ENCODE data around the gene MCF2L. TPM values are rescaled to one million over a fixed set of nuclear protein-coding genes. Genes with fewer than 3 reads are reported as not detected.

The MCF2L gene
- total RNA-seq, 1 donor from 2014 or later = not detected

DNA sequence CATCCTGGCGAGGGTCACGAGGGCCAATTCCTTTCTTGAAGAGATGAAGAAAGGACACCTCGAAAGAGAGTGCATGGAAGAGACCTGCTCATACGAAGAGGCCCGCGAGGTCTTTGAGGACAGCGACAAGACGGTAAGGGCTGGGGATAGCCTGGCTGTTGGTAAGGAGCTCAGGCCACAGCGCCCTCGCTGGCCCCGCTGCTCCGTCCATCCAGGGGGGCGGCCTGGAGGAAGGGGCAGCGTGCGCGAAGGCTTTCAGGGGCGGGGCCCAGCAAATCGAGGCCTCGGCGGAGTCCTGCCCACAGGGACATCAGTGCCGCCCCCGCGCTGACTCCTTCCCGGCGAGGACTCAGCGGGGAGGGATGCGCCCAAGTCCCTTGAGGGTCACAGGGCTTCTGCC is 160.5 kb downstream of the MCF2L start:
- DNase-seq (ENCODE audit: low spot score) = no peak
- no peak overlapping the region for H3K4me3 Mint-ChIP-seq
- H3K36me3 Mint-ChIP-seq (ENCODE audit: low read depth) = no peaks in the 10 kb centered on the region
- H3K4me1 Mint-ChIP-seq (ENCODE audit: low read depth) = no peaks in the 10 kb centered on the region
- H3K9me3 Mint-ChIP-seq = no peaks in the 10 kb centered on the region
- peaks cover 43% of the 10 kb centered on the region for H3K27me3 Mint-ChIP-seq (ENCODE audit: insufficient read depth)
- no peak overlapping the region for H3K27ac Mint-ChIP-seq
- intact Hi-C loops (cut with micrococcal nuclease) = no loop called here

DNA sequence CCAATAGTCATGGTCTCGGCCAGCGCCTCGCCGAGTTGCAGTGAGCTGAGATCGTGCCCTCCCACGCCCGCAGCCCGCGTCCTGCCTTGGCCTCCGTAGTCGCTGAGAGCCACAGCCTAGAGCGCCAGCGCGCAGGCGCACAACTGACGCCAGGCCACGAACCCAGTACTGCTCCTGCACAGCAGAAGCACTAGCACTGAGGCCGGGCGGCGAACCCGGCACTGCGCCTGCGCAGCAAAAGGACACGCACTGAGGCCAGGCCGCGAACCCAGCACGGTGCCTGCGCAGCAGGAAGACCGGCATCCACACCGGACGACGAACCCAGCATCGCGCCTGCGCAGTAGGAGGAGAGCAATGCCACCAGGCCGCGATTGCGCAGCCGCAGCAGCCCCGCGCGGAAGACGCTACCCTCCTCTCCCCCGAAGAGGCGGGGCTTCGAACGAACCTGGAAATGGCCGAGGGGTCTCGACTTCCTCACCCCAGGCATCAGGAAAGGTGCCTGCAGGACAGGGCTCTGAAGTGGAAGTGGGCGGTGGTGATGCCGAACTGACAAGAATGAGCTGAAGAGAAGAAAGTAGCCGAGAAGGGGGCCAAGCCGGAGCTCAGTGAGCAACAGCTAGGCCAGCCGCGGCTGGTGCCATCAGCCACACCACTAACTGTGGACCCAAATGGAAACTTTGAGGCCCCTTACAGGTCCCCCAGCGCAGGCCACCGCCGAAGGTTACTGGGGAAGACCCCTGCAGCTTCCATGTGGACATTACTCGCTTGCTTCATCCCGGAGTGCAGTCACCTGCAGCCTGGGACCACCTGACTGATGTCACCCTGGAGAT is 161.1 kb downstream of the MCF2L start:
- intact Hi-C loops (cut with micrococcal nuclease) = no loop called here
- no peaks in the 10 kb centered on the region for H3K4me1 Mint-ChIP-seq (ENCODE audit: low read depth)
- H3K27ac Mint-ChIP-seq = no peak overlapping the region
- DNase-seq (ENCODE audit: low spot score) = no peak
- H3K9me3 Mint-ChIP-seq = no peaks in the 10 kb centered on the region
- peaks cover 44% of the 10 kb centered on the region for H3K27me3 Mint-ChIP-seq (ENCODE audit: insufficient read depth)
- no peaks in the 10 kb centered on the region for H3K36me3 Mint-ChIP-seq (ENCODE audit: low read depth)
- H3K4me3 Mint-ChIP-seq = no peak overlapping the region

DNA sequence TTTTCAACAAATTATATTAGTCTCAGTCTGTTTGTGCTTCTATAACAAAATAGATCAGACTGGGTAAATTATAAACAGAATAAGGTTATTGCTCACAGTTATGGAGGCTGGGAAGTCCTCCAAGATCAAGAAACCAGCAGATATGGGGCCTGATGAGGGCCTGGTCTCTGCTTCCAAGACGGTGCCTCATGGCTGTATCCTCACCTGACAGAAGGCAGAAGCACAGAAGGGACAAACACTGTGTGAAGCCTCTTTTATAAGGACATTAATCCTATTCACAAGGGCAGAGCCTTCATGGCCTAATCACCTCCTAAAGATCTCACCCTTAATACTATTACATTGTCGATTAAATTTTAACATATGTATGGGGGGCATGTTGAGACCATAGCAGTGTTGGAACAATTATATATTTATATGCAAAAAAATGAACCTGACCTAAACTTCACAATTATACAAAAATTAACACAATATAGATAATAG is 166.3 kb downstream of the MCF2L start:
- no peaks in the 10 kb centered on the region for H3K36me3 Mint-ChIP-seq (ENCODE audit: low read depth)
- no peaks in the 10 kb centered on the region for H3K4me1 Mint-ChIP-seq (ENCODE audit: low read depth)
- no peak for DNase-seq (ENCODE audit: low spot score)
- H3K4me3 Mint-ChIP-seq = no peak overlapping the region
- no peaks in the 10 kb centered on the region for H3K9me3 Mint-ChIP-seq
- peaks cover 45% of the 10 kb centered on the region for H3K27me3 Mint-ChIP-seq (ENCODE audit: insufficient read depth)
- no peak overlapping the region for H3K27ac Mint-ChIP-seq
- intact Hi-C loops (cut with micrococcal nuclease) = no loop called here

DNA sequence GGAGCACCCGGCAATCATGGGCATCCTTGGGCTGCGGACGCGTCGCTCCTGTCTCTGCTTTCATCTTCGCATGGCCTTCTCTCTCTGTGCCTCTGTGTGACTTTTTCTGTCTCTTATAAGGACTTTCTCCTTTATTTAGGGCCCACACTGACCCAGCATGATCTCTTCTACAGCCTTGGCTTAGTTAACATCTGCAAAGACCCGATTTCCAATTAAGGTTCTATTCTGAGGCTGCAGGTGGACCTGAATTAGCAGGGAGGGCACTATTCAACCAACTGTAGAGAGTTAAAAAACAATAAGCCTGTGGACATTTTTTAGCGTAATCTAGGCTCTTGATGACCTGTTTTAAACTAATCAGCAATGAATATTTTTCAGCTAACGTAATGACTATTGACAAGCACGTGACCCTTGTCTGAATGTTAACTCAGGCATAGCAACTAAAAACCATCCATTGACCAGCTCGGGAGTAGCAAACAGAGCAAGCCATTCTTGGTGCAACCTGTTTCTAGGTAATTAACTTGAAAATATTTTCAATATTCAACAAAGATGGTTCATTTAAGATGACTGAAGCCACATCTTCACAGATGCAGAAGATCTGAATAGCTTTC is 168.8 kb downstream of the MCF2L start:
- no peaks in the 10 kb centered on the region for H3K36me3 Mint-ChIP-seq (ENCODE audit: low read depth)
- no peak for DNase-seq (ENCODE audit: low spot score)
- intact Hi-C loops (cut with micrococcal nuclease) = no loop called here
- H3K9me3 Mint-ChIP-seq = no peaks in the 10 kb centered on the region
- no peak overlapping the region for H3K4me3 Mint-ChIP-seq
- no peak overlapping the region for H3K27ac Mint-ChIP-seq
- H3K4me1 Mint-ChIP-seq (ENCODE audit: low read depth) = no peaks in the 10 kb centered on the region
- peaks cover 29% of the 10 kb centered on the region for H3K27me3 Mint-ChIP-seq (ENCODE audit: insufficient read depth)

DNA sequence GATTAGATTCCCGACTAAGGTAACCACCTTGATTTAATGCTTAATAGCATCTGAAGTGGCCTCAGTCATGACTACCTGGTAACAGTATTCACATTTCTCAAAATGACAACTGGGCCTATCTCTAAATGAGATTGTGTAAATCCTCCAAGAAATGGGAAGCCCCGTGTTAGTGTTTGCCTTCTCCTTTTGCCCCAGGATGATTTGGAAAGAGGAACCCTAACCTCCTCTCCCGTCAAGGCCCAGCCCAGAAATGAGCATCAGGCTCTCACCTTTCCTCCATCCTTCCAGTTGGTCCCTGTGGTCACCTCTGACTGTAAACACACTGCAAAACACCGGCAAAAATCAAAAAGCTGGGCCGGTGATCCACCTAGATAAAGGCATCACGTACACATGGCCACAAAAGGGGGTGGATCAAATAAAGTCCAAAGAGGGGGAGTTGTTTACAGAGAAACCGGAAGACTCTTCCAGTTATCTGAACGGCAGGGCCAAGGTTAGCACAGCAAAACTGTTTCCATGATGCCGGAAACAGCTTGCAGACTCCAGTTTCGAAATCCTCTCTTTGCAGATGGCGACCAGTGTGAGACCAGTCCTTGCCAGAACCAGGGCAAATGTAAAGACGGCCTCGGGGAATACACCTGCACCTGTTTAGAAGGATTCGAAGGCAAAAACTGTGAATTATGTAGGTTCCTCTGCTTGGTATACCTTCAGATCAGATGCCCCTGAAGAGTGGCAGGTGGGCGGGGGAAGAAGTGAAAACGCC is 170.0 kb downstream of the MCF2L start:
- Mint-ChIP-seq H3K9me3 (no peaks in the 10 kb centered on the region), H3K4me3 (no peak overlapping the region)
- intact Hi-C loops (cut with micrococcal nuclease) = no loop called here

DNA sequence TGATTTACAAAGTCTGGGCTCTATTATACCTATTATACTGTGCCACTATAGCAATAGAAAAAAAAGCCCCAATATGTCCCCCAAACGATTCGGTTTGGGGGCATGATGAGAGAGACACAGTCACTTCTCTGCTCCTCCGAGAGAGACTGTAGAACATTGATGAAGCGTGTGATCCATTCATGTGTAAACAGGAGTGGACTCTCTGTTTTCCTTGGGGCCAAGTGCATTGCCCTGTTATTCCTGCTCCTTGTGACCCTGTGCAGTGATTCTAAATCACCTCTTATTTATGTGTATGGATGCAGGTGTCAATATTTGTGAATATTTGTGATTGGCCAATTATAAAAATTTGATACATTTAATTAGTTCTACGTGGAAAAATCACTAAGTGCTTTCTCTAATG is 170.6 kb downstream of the MCF2L start:
- Mint-ChIP-seq H3K4me1 (ENCODE audit: low read depth) (no peaks in the 10 kb centered on the region), H3K9me3 (no peaks in the 10 kb centered on the region)
- intact Hi-C loops (cut with micrococcal nuclease) = no loop called here

More for the DNA sequence above, 170.0 kb downstream of the MCF2L start:
- no peaks in the 10 kb centered on the region for H3K4me1 Mint-ChIP-seq (ENCODE audit: low read depth)
- no peak overlapping the region for H3K27ac Mint-ChIP-seq
- no peaks in the 10 kb centered on the region for H3K36me3 Mint-ChIP-seq (ENCODE audit: low read depth)
- H3K27me3 Mint-ChIP-seq (ENCODE audit: insufficient read depth) = peaks cover 19% of the 10 kb centered on the region
- no peak for DNase-seq (ENCODE audit: low spot score)

DNA sequence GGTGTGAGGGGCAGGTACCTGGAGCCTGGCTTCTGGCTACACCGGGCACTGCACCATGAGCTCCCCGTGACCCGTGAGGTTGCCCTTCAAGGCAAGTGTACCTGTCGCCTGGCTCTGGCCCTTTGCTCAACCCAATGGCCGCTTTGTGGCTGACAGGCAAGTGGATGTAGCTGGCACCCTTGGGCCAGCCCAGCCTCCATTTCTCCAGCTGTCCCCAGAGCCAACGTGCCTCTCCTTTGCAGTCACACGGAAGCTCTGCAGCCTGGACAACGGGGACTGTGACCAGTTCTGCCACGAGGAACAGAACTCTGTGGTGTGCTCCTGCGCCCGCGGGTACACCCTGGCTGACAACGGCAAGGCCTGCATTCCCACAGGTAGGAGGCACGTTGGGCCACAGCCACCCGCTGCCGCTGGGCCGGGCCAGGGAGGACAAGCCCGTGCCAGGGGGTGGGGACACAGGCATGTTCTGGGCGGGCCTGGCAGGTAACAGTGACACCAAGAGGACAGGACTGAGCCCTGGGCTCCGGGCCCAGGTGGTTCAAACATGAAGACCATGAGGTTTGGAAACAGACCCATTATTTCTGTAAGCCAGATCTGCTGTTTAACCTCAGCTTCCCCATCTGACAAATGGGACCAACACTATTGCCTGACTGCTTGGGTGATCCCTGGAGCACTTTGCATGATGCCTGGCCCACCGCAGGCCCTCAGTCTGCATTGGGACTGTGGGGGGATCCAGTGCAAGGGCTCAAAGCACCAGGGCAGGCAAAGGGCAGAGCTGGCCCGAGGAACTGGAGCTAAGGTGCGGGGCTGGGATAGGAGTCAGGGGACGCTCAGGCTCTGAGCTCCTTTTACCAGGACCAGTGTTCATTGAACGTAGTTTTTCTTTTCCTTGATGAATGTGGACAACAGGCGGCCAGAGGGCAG is 171.9 kb downstream of the MCF2L start:
- Mint-ChIP-seq H3K27ac (no peak overlapping the region), H3K27me3 (ENCODE audit: insufficient read depth) (peaks cover 13% of the 10 kb centered on the region), H3K4me3 (no peak overlapping the region), H3K9me3 (no peaks in the 10 kb centered on the region), H3K36me3 (ENCODE audit: low read depth) (no peaks in the 10 kb centered on the region), H3K4me1 (ENCODE audit: low read depth) (no peaks in the 10 kb centered on the region)
- intact Hi-C loops (cut with micrococcal nuclease) = no loop called here
- no peak for DNase-seq (ENCODE audit: low spot score)

More for the DNA sequence above, 170.6 kb downstream of the MCF2L start:
- DNase-seq (ENCODE audit: low spot score) = no peak
- Mint-ChIP-seq H3K4me3 (no peak overlapping the region), H3K36me3 (ENCODE audit: low read depth) (no peaks in the 10 kb centered on the region), H3K27ac (no peak overlapping the region), H3K27me3 (ENCODE audit: insufficient read depth) (peaks cover 16% of the 10 kb centered on the region)

DNA sequence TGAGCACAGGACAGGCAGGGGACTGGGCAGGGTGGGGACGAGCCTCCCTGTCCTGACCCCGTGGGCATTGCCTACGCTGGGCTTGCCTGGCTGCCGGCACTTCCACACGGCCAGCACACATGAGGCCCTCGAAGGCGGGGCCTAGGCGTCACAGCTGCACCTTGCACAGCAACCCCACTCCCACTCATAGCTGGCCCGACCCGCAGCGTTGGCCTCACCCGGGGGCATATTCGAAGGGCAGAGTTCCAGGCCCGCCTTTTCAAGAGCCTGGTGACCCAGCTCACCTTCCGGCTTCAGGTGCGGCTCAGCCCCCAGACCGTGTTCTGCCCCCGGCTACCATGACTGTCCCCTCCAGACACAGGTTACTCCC is 172.6 kb downstream of the MCF2L start:
- H3K4me1 Mint-ChIP-seq (ENCODE audit: low read depth) = no peaks in the 10 kb centered on the region
- H3K4me3 Mint-ChIP-seq = no peak overlapping the region
- H3K27ac Mint-ChIP-seq = no peak overlapping the region
- no peaks in the 10 kb centered on the region for H3K9me3 Mint-ChIP-seq
- peaks cover 11% of the 10 kb centered on the region for H3K27me3 Mint-ChIP-seq (ENCODE audit: insufficient read depth)
- DNase-seq (ENCODE audit: low spot score) = no peak
- intact Hi-C loops (cut with micrococcal nuclease) = no loop called here
- no peaks in the 10 kb centered on the region for H3K36me3 Mint-ChIP-seq (ENCODE audit: low read depth)

DNA sequence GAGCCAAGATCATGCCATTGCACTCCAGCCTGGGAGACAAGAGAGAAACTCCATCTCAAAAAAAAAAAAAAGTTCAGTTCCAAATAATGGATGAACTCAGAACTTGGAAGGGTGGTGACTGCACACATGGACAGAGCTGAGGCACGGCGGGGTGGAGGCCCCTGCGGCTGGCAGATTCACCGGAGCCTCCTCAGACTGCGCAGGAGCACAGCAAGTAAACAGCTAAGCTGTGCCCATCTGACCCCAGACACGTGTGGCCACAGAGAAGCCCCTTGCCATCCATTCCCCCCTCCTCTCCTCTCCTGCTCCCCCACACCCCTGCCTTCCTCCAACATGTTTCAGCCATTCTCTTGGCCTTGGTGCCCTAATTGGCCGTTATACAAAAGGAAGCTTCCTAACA is 173.9 kb downstream of the MCF2L start:
- intact Hi-C loops (cut with micrococcal nuclease) = no loop called here
- H3K4me1 Mint-ChIP-seq (ENCODE audit: low read depth) = no peaks in the 10 kb centered on the region
- no peaks in the 10 kb centered on the region for H3K9me3 Mint-ChIP-seq
- no peak for DNase-seq (ENCODE audit: low spot score)
- H3K4me3 Mint-ChIP-seq = no peak overlapping the region
- no peak overlapping the region for H3K27ac Mint-ChIP-seq
- no peaks in the 10 kb centered on the region for H3K36me3 Mint-ChIP-seq (ENCODE audit: low read depth)
- peaks cover 11% of the 10 kb centered on the region for H3K27me3 Mint-ChIP-seq (ENCODE audit: insufficient read depth)

DNA sequence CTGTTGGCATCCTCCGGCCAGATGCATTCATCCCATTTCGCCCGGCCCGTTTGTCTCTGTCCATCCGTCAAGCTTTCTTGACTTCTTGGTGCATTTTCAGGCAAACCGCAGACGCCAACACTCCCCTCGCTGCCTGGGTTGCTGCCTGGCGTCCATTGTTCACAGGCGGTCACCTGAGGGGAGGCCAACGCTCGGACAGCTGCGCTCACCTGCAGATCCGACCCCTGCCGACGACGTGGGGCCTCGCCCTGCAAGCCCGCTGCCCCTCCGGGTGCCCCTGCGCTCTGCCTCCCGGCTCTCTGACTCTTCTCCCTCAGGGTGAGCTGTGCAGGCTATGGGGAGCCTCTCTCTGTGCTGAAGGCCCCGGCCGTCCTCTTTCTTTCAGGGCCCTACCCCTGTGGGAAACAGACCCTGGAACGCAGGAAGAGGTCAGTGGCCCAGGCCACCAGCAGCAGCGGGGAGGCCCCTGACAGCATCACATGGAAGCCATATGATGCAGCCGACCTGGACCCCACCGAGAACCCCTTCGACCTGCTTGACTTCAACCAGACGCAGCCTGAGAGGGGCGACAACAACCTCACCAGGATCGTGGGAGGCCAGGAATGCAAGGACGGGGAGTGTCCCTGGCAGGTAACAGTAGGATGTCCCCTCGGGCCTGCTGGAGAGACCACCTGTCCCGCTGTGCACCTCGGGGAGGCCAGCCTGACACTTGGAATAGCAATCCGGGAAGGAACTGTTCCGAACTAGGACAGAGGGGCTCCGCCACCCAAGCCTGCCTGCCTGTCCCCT is 174.6 kb downstream of the MCF2L start:
- H3K36me3 Mint-ChIP-seq (ENCODE audit: low read depth) = no peaks in the 10 kb centered on the region
- DNase-seq (ENCODE audit: low spot score) = no peak
- no peak overlapping the region for H3K27ac Mint-ChIP-seq
- no peaks in the 10 kb centered on the region for H3K9me3 Mint-ChIP-seq
- no peak overlapping the region for H3K4me3 Mint-ChIP-seq
- no peaks in the 10 kb centered on the region for H3K4me1 Mint-ChIP-seq (ENCODE audit: low read depth)
- peaks cover 11% of the 10 kb centered on the region for H3K27me3 Mint-ChIP-seq (ENCODE audit: insufficient read depth)
- intact Hi-C loops (cut with micrococcal nuclease) = no loop called here

DNA sequence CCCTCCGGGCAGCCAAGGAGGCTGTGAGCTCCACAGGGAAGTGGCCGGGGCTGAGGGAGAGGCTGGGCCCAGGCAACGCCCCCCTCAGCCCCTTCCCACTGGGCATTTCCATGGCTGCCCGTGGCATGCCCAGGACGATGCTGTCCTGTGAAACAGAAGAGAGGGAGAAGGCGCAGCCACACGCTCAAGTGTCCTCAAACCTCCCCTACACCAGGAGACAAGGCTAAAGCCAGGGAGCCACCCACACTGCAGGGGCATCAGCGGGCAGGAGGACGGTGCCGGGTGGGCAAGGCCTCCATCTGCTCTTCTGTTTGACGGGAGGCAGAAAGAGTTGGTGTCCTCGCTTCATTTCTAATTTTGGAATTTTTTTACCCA is 175.2 kb downstream of the MCF2L start:
- Mint-ChIP-seq H3K4me1 (ENCODE audit: low read depth) (no peaks in the 10 kb centered on the region), H3K27me3 (ENCODE audit: insufficient read depth) (peaks cover 8% of the 10 kb centered on the region), H3K27ac (no peak overlapping the region), H3K9me3 (no peaks in the 10 kb centered on the region), H3K4me3 (no peak overlapping the region), H3K36me3 (ENCODE audit: low read depth) (no peaks in the 10 kb centered on the region)
- no peak for DNase-seq (ENCODE audit: low spot score)
- intact Hi-C loops (cut with micrococcal nuclease) = no loop called here

DNA sequence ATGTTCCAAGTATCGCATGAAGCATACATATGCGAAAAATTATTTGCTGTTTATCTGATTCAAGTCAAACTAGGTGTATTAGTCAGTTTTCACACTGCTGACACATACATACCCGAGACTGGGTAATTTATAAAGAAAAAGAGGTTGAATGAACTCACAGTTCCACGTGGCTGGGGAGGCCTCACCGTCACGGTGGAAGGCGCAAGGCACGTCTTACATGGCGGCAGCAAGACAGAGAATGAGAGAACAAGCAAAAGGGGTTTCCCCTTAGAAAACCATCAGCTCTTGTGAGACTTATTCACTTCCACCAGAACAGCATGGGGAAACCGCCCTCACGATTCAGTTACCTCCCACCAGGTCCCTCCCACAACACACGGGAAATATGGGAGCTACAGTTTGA is 176.5 kb downstream of the MCF2L start:
- H3K27ac Mint-ChIP-seq = no peak overlapping the region
- no peak for DNase-seq (ENCODE audit: low spot score)
- H3K4me1 Mint-ChIP-seq (ENCODE audit: low read depth) = no peaks in the 10 kb centered on the region
- intact Hi-C loops (cut with micrococcal nuclease) = no loop called here
- H3K9me3 Mint-ChIP-seq = no peaks in the 10 kb centered on the region
- peaks cover 10% of the 10 kb centered on the region for H3K27me3 Mint-ChIP-seq (ENCODE audit: insufficient read depth)
- H3K36me3 Mint-ChIP-seq (ENCODE audit: low read depth) = no peaks in the 10 kb centered on the region
- no peak overlapping the region for H3K4me3 Mint-ChIP-seq
